K562 (cell line): Measurements from ENCODE around the gene SETD3. TPM values are rescaled to one million over a fixed set of nuclear protein-coding genes. Genes with fewer than 3 reads are reported as not detected.

Experiments
- ATAC-seq: fragments of 200-7000 bp; cut with Tn5 transposase; 3 replicates; pipeline ENCODE4 v1.9.1; 2020; ENCODE audit warnings: moderate library complexity
- BruUV-seq: library from RNA; stranded (reverse); fragments of 400-500 nt; replicated peaks from 2 replicates; lab custom pipeline; 2021; lab: Mats Ljungman, UMichigan
- CTCF ChIA-PET: fragments of 300-600 bp; formaldehyde crosslinking; extraction: SDS; loops from one replicate; lab custom pipeline; 2021; ENCODE audit warnings: low intra/inter-chr PET ratio; lab: Yijun Ruan, JAX
- POLR2A ChIA-PET: fragments of 300-600, 350-650 bp; sonication (Branson Sonifier 250); formaldehyde crosslinking; extraction: SDS; loops from one replicate; lab custom pipeline; 2021; ENCODE audit warnings: antibody characterized with exemption, inconsistent platforms; lab: Yijun Ruan, JAX
- DNase-seq, 4 experiments: peaks; one replicate each; pipeline versions ENCODE4 v3.0.0 to v3.0.0-alpha.2; 2011 to 2018; ENCODE audit warnings: low spot score in 3 of 4, mixed read lengths in 3 of 4; ENCODE audit errors: extremely low read depth in 1 of 4
- FAIRE-seq: peaks from 2 replicates; lab custom pipeline; 2011; peaks lifted over from hg19 to GRCh38; lab: Jason Lieb, UNC
- H2AFZ ChIP-seq: 2 replicates; pipeline ENCODE4 v1.6.0; 2011; ENCODE audit warnings: low read depth, low read length, control low read depth, inconsistent platforms
- H3K27ac ChIP-seq: fragments of 200-600 bp; 3 replicates; pipeline ENCODE4 v1.8.0; 2011; ENCODE audit warnings: low read depth, mild to moderate bottlenecking, control low read depth, inconsistent platforms, low read length, moderate library complexity, mixed read lengths; ENCODE audit errors: extremely low read depth
- H3K27me3 ChIP-seq, 2 experiments: fragments of 300-600 bp in 1 of 2; 2 replicates in 1 of 2; 3 replicates in 1 of 2; pipeline versions ENCODE4 v1.6.0 to v1.8.0; 2011; ENCODE audit warnings: inconsistent platforms in 2 of 2, low read length in 2 of 2, mild to moderate bottlenecking in 1 of 2, mixed read lengths in 1 of 2, moderate library complexity in 1 of 2; ENCODE audit not compliant: control insufficient read depth in 2 of 2, insufficient read depth in 2 of 2
- H3K36me3 ChIP-seq: fragments of 300-600 bp; 3 replicates; pipeline ENCODE4 v1.8.0; 2011; ENCODE audit warnings: mild to moderate bottlenecking, low read length, inconsistent platforms; ENCODE audit not compliant: control insufficient read depth, insufficient read depth
- H3K4me1 ChIP-seq, 2 experiments: fragments of 200-600 bp in 1 of 2; replicated peaks in 1 of 2; 2 replicates in 1 of 2; 3 replicates in 1 of 2; pipeline versions ENCODE4 v1.5.1 to v1.8.0; 2011; ENCODE audit warnings: inconsistent platforms in 2 of 2, low read length in 2 of 2, mild to moderate bottlenecking in 1 of 2, mixed read lengths in 1 of 2, moderate library complexity in 1 of 2; ENCODE audit not compliant: control insufficient read depth in 2 of 2, insufficient read depth in 2 of 2
- H3K4me2 ChIP-seq: 2 replicates; pipeline ENCODE4 v1.6.1; 2011; ENCODE audit warnings: low read length, control low read depth, inconsistent platforms, mixed read lengths; ENCODE audit not compliant: insufficient read depth
- H3K4me3 ChIP-seq: fragments of 200-600 bp; sonication (generic), shearing (Covaris generic); 2 replicates; pipeline ENCODE4 v1.5.1; 2016; ENCODE audit warnings: control low read depth, inconsistent platforms
- H3K79me2 ChIP-seq: fragments of 200-600 bp; 3 replicates; pipeline ENCODE4 v1.8.0; 2011; ENCODE audit warnings: low read length, inconsistent platforms; ENCODE audit not compliant: control insufficient read depth, insufficient read depth
- H3K9ac ChIP-seq, 2 experiments: 2 replicates each; pipeline versions ENCODE4 v1.6.0 to v1.6.1; 2011; ENCODE audit warnings: low read depth in 2 of 2, low read length in 2 of 2, control low read depth in 1 of 2, inconsistent platforms in 1 of 2, mild to moderate bottlenecking in 1 of 2, mixed read lengths in 1 of 2; ENCODE audit not compliant: insufficient read depth in 1 of 2
- H3K9me1 ChIP-seq: one replicate; pipeline ENCODE4 v1.6.0; 2011; ENCODE audit warnings: inconsistent platforms, mild to moderate bottlenecking, low read length, moderate library complexity; ENCODE audit not compliant: control insufficient read depth, insufficient read depth
- H3K9me3 ChIP-seq: replicated peaks from 2 replicates; pipeline ENCODE4 v1.5.1; 2011; ENCODE audit warnings: low read depth, low read length, inconsistent platforms; ENCODE audit not compliant: control insufficient read depth, insufficient read depth
- H4K20me1 ChIP-seq: replicated peaks from 2 replicates; pipeline ENCODE4 v1.6.1; 2011; ENCODE audit warnings: low read length, inconsistent platforms, mixed read lengths; ENCODE audit not compliant: control insufficient read depth, insufficient read depth
- CHD4 ChIP-seq: fragments of 200-600 bp; sonication (generic); IDR thresholded peaks from 3 replicates; pipeline ENCODE4 v1.6.1; 2012; ENCODE audit warnings: low read depth, mild to moderate bottlenecking, mixed read lengths, low read length, inconsistent platforms; ENCODE audit not compliant: insufficient read depth, insufficient replicate concordance, poor library complexity, severe bottlenecking
- EP400 ChIP-seq: fragments of 450-650 bp; IDR thresholded peaks from 2 replicates; pipeline ENCODE4 v1.6.1; 2017; ENCODE audit warnings: antibody characterized with exemption, mild to moderate bottlenecking, moderate library complexity
- MCM2 ChIP-seq: fragments of 450-650 bp; IDR thresholded peaks from 2 replicates; pipeline ENCODE4 v1.6.1; 2017; ENCODE audit warnings: low read depth, mild to moderate bottlenecking
- PHB ChIP-seq: fragments of 250-450 bp; sonication (Bioruptor Pico); IDR thresholded peaks from 2 replicates; pipeline ENCODE4 v1.5.0; 2021
- PML ChIP-seq: IDR thresholded peaks from 2 replicates; pipeline ENCODE4 v1.6.1; 2012; ENCODE audit warnings: low read length, inconsistent platforms
- RCOR1 ChIP-seq, 2 experiments: IDR thresholded peaks; 2 replicates each; pipeline ENCODE4 v1.6.1; 2012; ENCODE audit warnings: low read depth in 2 of 2, low read length in 2 of 2, borderline replicate concordance in 1 of 2, improper control_type of control experiment in 1 of 2
- RFX5 ChIP-seq: IDR thresholded peaks from 2 replicates; pipeline ENCODE4 v1.6.1; 2011; ENCODE audit warnings: low read depth, mild to moderate bottlenecking, improper control_type of control experiment, low read length
- ZNF12 ChIP-seq: sonication (generic); formaldehyde crosslinking; IDR thresholded peaks from 2 replicates; pipeline ENCODE4 v1.4.0; 2020; ENCODE audit warnings: mild to moderate bottlenecking, missing genetic modification reagents
- ZNF134 ChIP-seq: fragments of 250-450 bp; sonication (Bioruptor Pico); conservative IDR thresholded peaks from 2 replicates; pipeline ENCODE4 v1.4.0; 2020
- ZNF239 ChIP-seq: fragments of 250-450 bp; sonication (Bioruptor Pico); IDR thresholded peaks from 2 replicates; pipeline ENCODE4 v1.4.0; 2020; ENCODE audit warnings: mild to moderate bottlenecking
- ZNF57 ChIP-seq: fragments of 450-650 bp; formaldehyde crosslinking; IDR thresholded peaks from 2 replicates; pipeline ENCODE4 v1.4.0; 2020; ENCODE audit warnings: mild to moderate bottlenecking, moderate library complexity
- WGBS: fragments of 100-300 bp; shearing (Covaris generic); methylation state at CpG from one replicate; pipeline ENCODE4 v1.1.6; 2016; ENCODE audit warnings: low coverage, mixed read lengths; ENCODE audit not compliant: insufficient coverage; ENCODE audit errors: missing lambda C conversion rate; 5-methylcytosine and 5-hydroxymethylcytosine counted together
- in situ Hi-C: fragments of 300-500 bp; cut with MboI; formaldehyde crosslinking; loops from 4 replicates; pipeline ENCODE4 v1.15.0; 2018; ENCODE audit warnings: inconsistent platforms, mixed read lengths
- intact Hi-C: fragments of 100-400 bp; cut with micrococcal nuclease; formaldehyde crosslinking; loops from 2 replicates; pipeline ENCODE4 v1.14.2; 2022
- polyA plus RNA-seq, 8 experiments: library from polyadenylated mRNA; depleted of rRNA in 4 of 8; stranded (reverse) in 5 of 8; unstranded in 3 of 8; fragments of >200 nt; fragmentation: Nextera tagmentation in 2 of 8; fragmentation: Illumina TruSeq in 1 of 8; extraction: Ambion mirVana in 2 of 8; extraction: Trizol in 1 of 8; gene quantifications; 2 replicates each; pipeline versions ENCODE4 v1.2.1 to v1.2.3, GENCODE V29; 2011 to 2014; ENCODE audit warnings: inconsistent platforms in 1 of 8, missing spikeins in 1 of 8
- total RNA-seq, 7 experiments: library from RNA; depleted of rRNA in 6 of 7; stranded (reverse); fragments of >200 nt in 6 of 7; fragmentation: Illumina TruSeq in 2 of 7; extraction: Trizol in 2 of 7; gene quantifications; 2 replicates each; pipeline versions ENCODE4 v1.2.1 to v1.2.3, GENCODE V29; 2011 to 2021; ENCODE audit warnings: low replicate concordance in 1 of 7
- TF ChIP-seq, protein P1 (sequence below): sonication (generic); formaldehyde crosslinking; IDR thresholded peaks from 2 replicates; pipeline ENCODE4 v1.8.1; 2023; ENCODE audit warnings: mild to moderate bottlenecking, missing genetic modification reagents
- TF ChIP-seq, protein P2 (sequence below): conservative IDR thresholded peaks from 2 replicates; pipeline ENCODE4 v1.6.1; 2011; ENCODE audit warnings: low read depth, mild to moderate bottlenecking, low read length; ENCODE audit not compliant: control insufficient read depth

The SETD3 gene
- total and polyA plus RNA-seq, 9 of the 15 experiments (the other 6 are each of a cell fraction or from before 2014, with no cell fraction given): 8.5 to 35.9 (median 26.5) TPM

DNA sequence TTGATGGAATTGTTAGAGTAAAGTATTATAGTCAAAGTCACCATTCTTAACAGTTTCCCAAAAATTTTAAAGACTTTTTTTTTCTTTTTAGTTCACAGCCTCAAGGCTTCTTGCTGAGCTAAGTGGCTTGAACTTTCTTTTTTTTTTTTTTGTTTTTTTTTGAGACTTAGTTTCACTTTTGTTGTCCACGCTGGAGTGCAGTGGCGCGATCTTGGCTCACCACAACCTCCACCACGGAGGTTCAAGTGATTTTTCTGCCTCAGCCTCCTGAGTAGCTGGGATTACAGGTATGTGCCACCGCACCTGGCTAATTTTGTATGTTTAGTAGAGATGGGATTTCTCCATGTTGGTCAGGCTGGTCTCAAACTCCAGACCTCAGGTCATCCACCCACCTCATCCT, 92.8 kb downstream of the SETD3 start:
- H3K36me3 ChIP-seq: no peaks in the 10 kb centered on the region
- no peak overlapping the region for H3K4me3 ChIP-seq
- FAIRE-seq (no peak), DNase-seq (no peak), ATAC-seq (no peak)
- no peaks in the 10 kb centered on the region for H3K9me1 ChIP-seq
- no peak overlapping the region for H3K4me2 ChIP-seq
- H2AFZ ChIP-seq: no peak overlapping the region
- H3K9ac ChIP-seq: no peak overlapping the region
- ChIA-PET POLR2A (interaction anchor here (0.6 to 0.9 kb wide), 2 partner anchors 24 to 35 kb away, joined by 3 read pairs; no protein-coding TSS in a partner anchor), CTCF (no interaction called here)
- H4K20me1 ChIP-seq: peaks cover 2% of the 10 kb centered on the region; the same call in 1 of the 2 replicates
- no TSS peak for BruUV-seq
- no peak overlapping the region for H3K27ac ChIP-seq
- 9% methylated on average over 5 of the region's 5 CpGs for WGBS
- intact Hi-C loops: loop anchor here (10.0 kb wide), 1 partner anchor 237 kb away; no protein-coding TSS in a partner anchor
- no peaks in the 10 kb centered on the region for H3K79me2 ChIP-seq
- in situ Hi-C loops: loop anchor here (25.0 kb wide), 1 partner anchor 499 kb away; no protein-coding TSS in a partner anchor
- peaks cover 0 to 6% of the 10 kb centered on the region in 2 experiments; a peak in 1 of 5 replicates for H3K4me1 ChIP-seq
- H3K9me3 ChIP-seq: no peaks in the 10 kb centered on the region
- peaks cover 17 to 51% of the 10 kb centered on the region in 2 experiments for H3K27me3 ChIP-seq
- TF ChIP-seq EP400 (no peak), PHB (no peak), PML (no peak), ZNF57 (no peak), ZNF239 (no peak), ZNF134 (no peak), ZNF12 (CRISPR knock-in tag) (no peak), CHD4 (no peak), RCOR1 (IDR thresholded peaks at IDR 0.05; ENCODE audit: borderline replicate concordance in 1 of 2, low read depth in 2 of 2, low read length in 2 of 2) (no peak), RFX5 (no peak), MCM2 (no peak)
- TF ChIP-seq, protein P1, sequence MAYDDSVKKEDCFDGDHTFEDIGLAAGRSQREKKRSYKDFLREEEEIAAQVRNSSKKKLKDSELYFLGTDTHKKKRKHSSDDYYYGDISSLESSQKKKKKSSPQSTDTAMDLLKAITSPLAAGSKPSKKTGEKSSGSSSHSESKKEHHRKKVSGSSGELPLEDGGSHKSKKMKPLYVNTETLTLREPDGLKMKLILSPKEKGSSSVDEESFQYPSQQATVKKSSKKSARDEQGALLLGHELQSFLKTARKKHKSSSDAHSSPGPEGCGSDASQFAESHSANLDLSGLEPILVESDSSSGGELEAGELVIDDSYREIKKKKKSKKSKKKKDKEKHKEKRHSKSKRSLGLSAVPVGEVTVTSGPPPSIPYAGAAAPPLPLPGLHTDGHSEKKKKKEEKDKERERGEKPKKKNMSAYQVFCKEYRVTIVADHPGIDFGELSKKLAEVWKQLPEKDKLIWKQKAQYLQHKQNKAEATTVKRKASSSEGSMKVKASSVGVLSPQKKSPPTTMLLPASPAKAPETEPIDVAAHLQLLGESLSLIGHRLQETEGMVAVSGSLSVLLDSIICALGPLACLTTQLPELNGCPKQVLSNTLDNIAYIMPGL: no peak
- TF ChIP-seq, protein P2, sequence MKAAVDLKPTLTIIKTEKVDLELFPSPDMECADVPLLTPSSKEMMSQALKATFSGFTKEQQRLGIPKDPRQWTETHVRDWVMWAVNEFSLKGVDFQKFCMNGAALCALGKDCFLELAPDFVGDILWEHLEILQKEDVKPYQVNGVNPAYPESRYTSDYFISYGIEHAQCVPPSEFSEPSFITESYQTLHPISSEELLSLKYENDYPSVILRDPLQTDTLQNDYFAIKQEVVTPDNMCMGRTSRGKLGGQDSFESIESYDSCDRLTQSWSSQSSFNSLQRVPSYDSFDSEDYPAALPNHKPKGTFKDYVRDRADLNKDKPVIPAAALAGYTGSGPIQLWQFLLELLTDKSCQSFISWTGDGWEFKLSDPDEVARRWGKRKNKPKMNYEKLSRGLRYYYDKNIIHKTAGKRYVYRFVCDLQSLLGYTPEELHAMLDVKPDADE: no peak
